NCI-H446 (cell line): Measurements from ENCODE around the gene TTC27.

ENCODE experiments used
- DNase-seq, 2 experiments: peaks; one replicate each; lab custom pipeline; 2025; lab: John Stamatoyannopoulos, UW

TTC27 gene

DNA sequence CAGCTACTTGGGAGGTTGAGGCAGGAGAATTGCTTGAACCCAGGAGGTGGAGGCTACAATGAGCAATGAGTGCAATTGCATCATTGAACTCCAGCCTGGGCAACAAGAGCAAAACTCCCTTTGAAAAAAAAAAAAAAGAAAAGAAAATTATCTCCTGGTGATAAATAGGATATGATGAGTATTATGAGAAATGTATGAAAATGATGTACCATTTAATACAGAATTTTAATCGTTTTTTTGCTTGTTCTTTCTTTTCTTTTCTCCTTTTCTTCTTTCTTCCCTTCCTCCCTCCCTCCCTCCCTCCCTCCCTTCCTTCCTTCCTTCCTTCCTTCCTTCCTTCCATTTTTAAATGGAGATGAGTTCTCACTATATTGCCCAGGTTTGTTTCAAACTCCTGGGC is 40.4 kb downstream of the TTC27 start:
- DNase-seq, result no peak

DNA sequence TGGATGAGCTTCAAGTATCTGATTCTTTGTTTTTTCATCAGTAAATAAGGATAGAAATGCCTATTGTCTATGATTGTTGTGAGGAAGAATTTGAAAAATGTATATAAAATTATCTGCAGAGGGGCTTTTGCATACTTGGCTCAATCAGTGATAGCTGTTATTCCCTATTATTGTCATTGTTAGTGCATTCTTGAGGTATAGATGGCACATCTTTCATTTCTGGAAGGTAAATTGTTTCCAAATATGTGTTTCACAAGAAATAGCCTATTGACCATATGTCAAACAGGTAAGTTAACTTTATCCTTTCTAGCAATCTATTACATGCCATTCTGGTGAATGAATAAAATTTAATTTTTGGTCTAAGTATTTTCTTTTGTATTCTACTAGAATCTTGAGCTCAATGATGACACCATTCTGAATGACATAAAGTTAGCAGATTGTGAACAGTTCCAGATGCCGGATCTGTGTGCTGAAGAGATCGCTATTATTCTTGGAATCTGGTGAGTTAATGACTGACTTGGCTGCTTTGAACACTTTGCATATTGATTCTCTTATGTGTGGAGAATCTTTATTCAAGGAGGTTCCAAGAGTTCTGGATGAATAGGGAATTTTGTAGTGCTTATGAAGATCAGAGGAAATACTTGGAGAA is 44.2 kb downstream of the TTC27 start:
- no peak for DNase-seq

- DNase-seq, result no peak
These were observed 51.0 kb downstream of the TTC27 start for GRCh38 chr2:32678825-32679224.

GRCh38 chr2:32680942-32681341 is 53.1 kb downstream of the TTC27 start:
- no peak for DNase-seq

DNA sequence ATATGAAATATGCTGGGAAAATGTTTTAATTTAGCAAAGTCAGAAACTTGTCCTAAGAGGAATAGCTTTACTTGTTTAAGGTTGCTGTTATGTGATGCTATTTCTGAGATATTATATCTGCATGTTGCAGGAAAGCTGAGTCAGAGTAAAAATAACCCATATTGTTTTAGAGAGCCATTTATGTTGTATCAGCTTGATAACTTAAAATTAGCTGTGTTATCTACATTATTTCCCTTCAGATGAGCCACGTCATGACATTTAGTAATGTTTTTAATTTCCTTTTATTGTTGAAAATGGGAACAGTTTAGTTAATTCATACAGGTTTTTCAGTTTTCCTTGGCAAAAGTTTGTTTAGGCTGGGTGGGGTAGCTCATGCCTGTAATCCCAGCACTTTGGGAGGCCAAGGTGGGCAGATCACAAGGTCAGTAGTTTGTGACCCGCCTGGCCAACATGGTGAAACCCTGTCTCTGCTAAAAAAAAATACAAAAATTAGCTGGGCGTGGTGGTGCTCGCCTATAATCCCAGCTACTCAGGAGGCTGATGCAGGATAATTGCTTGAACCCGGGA is 55.8 kb downstream of the TTC27 start:
- no peak for DNase-seq

DNA sequence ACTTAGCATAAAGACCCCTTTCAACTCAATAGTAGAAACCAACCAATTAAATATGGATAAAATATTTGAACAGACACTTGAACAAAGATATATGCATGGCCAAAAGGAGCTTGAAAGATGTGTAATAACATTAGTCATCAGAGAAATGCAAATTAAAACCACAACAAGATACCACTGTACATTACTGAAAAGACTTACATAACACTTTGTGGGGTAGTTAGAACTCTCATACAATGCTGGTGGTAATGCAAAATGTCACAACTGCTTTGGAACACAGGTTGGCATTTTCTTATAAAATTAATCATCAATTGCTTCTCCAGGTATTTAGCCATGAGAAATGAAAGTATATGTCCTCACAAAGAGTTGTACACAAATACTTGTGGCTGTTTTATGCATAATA is 60.7 kb downstream of the TTC27 start:
- no peak for DNase-seq

GRCh38 chr2:32691678-32692077 is 63.8 kb downstream of the TTC27 start:
- DNase-seq, result no peak

GRCh38 chr2:32696439-32696838 is 68.6 kb downstream of the TTC27 start:
- DNase-seq, result no peak

- DNase-seq, result no peak
These were observed 69.3 kb downstream of the TTC27 start for GRCh38 chr2:32697156-32697555.

DNA sequence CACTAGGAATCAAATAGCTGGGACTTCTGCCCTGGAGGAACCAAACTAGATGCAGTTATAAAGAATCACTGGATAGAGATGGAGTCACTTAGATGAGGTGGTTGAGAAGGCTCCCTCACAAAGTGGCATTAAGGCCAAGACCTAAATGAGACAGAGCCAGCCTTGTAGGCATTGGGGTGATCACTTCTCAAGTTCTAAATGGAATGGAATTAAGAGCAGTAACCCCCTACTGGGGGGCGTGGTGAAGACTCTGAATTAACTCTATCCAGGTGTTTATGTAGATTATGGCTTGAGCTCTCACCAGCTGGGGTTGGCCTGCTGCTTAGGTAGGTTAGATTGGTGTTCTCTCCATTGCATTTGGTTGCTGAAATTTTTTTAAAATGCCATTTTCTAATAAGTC is 71.3 kb downstream of the TTC27 start:
- DNase-seq, result no peak

DNA sequence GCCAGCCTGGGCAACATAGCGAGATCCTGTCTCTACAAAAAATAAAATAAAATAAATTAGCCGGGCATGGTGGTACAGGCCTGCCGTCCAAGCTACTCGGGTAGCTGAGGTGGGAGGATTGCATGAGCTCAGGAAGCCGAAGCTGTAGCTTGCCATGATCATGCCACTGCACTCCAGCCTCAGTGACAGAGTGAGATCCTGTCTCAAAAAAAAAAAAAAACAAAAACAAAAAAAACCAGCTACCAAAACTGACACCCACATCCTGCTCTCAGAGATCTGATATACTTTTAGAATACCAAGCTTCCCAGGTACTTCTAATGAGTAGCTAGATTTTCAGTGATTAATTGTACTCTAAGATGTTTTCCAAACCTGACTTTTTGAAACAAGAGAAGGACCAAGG is 74.0 kb downstream of the TTC27 start:
- DNase-seq, result no peak

GRCh38 chr2:32702303-32703064 is 74.6 kb downstream of the TTC27 start:
- DNase-seq, result no peak

DNA sequence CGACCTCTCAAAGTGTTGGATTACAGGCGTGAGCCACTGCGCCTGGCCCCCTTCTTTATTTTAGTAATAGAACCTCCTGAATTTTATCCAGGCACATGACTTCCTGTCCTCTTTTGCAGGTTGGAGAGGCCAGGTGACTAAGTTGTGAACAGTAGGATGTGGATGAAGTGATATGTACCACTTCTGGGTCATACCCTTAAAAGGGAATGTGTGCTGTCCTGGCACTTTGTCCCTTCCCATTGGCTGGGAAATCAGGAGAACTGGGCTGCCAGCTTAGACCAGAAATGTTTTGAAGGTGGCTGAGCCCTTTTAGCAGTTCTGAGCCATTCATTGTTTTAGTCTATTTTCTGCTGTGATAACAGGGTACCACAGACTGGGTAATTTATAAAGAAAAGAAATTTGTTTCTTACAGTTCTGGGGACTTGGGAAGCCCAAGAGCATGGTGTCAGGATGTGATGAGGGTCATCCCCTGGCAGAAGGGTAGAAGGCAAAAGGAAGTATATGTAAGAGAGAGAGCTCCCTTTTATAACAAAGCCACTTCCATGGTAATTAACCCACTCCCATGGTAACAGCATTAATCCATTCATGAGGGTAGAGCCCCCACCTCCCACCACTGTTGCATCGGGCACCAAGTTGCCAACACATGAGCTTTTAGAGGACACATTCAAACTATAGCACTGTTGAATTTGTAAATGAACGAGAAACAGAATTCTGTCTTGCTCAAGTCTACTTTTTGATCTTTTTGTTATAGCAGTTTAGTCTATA is 79.1 kb downstream of the TTC27 start:
- DNase-seq, result no peak

DNA sequence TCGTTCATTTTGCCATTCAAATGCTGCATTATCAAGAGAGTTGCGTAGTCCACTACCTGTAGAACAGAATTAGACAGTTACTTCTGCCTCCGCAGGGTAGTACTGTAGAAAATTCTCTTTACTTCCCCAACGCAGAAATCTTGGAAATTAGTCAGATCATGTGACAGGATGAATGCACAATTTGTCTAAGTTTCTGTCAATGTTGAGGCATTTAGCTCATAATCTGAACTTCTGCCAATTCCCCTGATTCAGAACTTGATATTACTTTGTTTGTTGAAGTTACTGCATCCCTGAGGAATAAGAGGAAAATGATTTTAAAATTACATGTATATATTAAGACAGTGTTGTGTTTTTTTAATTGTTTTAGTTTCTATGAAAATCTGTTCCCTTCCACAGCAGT is 83.4 kb downstream of the TTC27 start:
- peak in 1 of 2 experiments; percentile 37 for DNase-seq

- DNase-seq, result no peak
These were observed 84.2 kb downstream of the TTC27 start for GRCh38 chr2:32711908-32712501.

GRCh38 chr2:32712870-32713269 is 85.0 kb downstream of the TTC27 start:
- peak in 1 of 2 experiments; percentile 34 for DNase-seq

GRCh38 chr2:32714521-32714920 is 86.7 kb downstream of the TTC27 start:
- no peak for DNase-seq

- no peak for DNase-seq
These were observed 87.6 kb downstream of the TTC27 start for GRCh38 chr2:32715391-32715841.

- peak in 1 of 2 experiments; percentile 22 for DNase-seq
These were observed 88.1 kb downstream of the TTC27 start for GRCh38 chr2:32715981-32716380.

GRCh38 chr2:32716598-32716997 is 88.7 kb downstream of the TTC27 start:
- DNase-seq, result no peak

GRCh38 chr2:32718752-32719151 is 90.9 kb downstream of the TTC27 start:
- no peak for DNase-seq

DNA sequence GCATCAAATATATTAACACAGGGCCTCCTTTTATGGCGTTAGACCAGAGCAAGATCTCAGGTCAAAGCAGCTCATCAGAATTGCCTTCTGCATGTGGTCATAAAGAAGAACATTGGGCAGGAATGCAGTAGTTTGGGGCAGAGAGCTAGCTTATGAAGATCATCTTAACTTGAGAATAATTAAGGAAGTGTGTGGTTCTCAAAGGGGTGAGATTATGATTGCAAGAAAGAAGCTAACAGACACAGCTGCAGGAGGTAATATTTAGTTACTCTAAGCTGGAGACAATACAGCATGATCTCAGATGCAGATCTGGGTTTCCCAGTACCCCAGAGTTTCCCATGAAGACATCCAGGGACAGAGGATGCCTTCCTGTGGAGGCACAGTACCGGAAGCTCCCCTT is 91.6 kb downstream of the TTC27 start:
- DNase-seq, result no peak
